WTC11 (cell line): Measurements from ENCODE around the gene PCID2.

Experiments used
- CREM ChIP-seq: sonication (generic); formaldehyde crosslinking; IDR thresholded peaks from 2 replicates; pipeline ENCODE4 v1.8.1; 2022; ENCODE audit warnings: mild to moderate bottlenecking, missing genetic modification reagents, moderate library complexity
- ELF4 ChIP-seq: sonication (generic); formaldehyde crosslinking; IDR thresholded peaks from 2 replicates; pipeline ENCODE4 v1.8.1; 2022; ENCODE audit warnings: low read depth, mild to moderate bottlenecking, moderate library complexity, missing genetic modification reagents
- FOXJ3 ChIP-seq: sonication (generic); formaldehyde crosslinking; IDR thresholded peaks from 2 replicates; pipeline ENCODE4 v1.9.0; 2021; ENCODE audit warnings: missing genetic modification reagents, mild to moderate bottlenecking, borderline replicate concordance
- GABPB1 ChIP-seq: sonication (generic); formaldehyde crosslinking; IDR thresholded peaks from 2 replicates; pipeline ENCODE4 v1.8.1; 2023; ENCODE audit warnings: mild to moderate bottlenecking, missing genetic modification reagents
- MXD4 ChIP-seq: fragments of 250-450 bp; sonication (Bioruptor Pico); IDR thresholded peaks from 2 replicates; pipeline ENCODE4 v1.8.0; 2021; ENCODE audit warnings: mild to moderate bottlenecking, moderate library complexity, borderline replicate concordance
- SMAD4 ChIP-seq: sonication (generic); formaldehyde crosslinking; IDR thresholded peaks from 2 replicates; pipeline ENCODE4 v1.8.0; 2022; ENCODE audit warnings: mild to moderate bottlenecking, missing genetic modification reagents
- ZNF138 ChIP-seq: sonication (generic); formaldehyde crosslinking; conservative IDR thresholded peaks from 2 replicates; pipeline ENCODE4 v1.8.1; 2022; ENCODE audit warnings: mild to moderate bottlenecking, moderate library complexity, missing genetic modification reagents
- ZNF416 ChIP-seq: fragments of 250-450 bp; sonication (Bioruptor Pico); IDR thresholded peaks from 2 replicates; pipeline ENCODE4 v1.9.0; 2021; ENCODE audit warnings: mild to moderate bottlenecking, inconsistent platforms
- TF ChIP-seq, protein P1 (sequence below): fragments of 200-600 bp; IDR thresholded peaks from 2 replicates; pipeline ENCODE4 v1.8.0; 2022; ENCODE audit warnings: antibody characterized with exemption
- TF ChIP-seq, protein P2 (sequence below): sonication (generic); formaldehyde crosslinking; IDR thresholded peaks from 2 replicates; pipeline ENCODE4 v1.8.1; 2023; ENCODE audit warnings: mild to moderate bottlenecking, missing genetic modification reagents, borderline replicate concordance
- TF ChIP-seq, protein P3 (sequence below): fragments of 250-450 bp; sonication (Bioruptor Pico); IDR thresholded peaks from 2 replicates; pipeline ENCODE4 v2.1.2; 2022; ENCODE audit warnings: mild to moderate bottlenecking, moderate library complexity
- TF ChIP-seq, protein P4 (sequence below): sonication (generic); formaldehyde crosslinking; IDR thresholded peaks from 2 replicates; pipeline ENCODE4 v1.8.1; 2023; ENCODE audit warnings: mild to moderate bottlenecking, missing genetic modification reagents
- TF ChIP-seq, protein P5 (sequence below): sonication (generic); formaldehyde crosslinking; conservative IDR thresholded peaks from 2 replicates; pipeline ENCODE4 v1.8.1; 2023; ENCODE audit warnings: mild to moderate bottlenecking, low read depth, missing genetic modification reagents, moderate library complexity
- TF ChIP-seq, protein P6 (sequence below): sonication (generic); formaldehyde crosslinking; IDR thresholded peaks from 2 replicates; pipeline ENCODE4 v1.8.1; 2022; ENCODE audit warnings: low read depth, mild to moderate bottlenecking, moderate library complexity, missing genetic modification reagents, borderline replicate concordance

DNA sequence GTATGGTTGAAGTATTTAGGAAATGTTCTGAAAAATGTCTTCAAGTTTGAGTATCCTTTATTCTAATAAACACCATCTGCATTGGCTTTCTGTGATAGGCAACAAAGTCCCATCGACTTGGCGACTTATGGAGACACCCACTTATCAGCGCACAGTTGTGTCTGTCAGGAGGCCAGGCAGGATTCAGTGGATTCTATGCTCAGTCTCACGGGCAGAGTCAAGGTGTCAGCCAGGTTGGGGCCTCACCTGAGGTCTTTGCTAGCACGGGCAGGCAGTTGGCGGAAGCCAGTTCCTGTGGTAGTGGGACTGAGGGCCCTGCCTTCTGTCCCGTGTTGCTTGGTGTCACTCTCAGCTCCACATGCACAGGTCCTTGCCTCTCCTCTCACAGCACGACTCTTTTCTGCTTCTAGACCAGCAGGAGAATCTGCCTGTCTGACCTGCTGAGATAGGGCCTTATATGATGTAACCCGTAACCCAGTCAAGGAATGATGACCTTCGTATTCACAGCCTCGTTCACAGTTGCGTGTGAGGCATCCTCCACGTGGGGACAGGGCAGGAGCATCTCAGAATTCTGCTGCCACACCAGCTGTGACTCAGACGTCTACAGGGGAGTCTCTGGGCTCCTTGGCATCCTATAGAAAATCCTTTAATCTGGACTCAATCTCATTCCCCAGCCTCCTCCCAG is 10.9 kb upstream of the PCID2 start:
- TF ChIP-seq, protein P1, sequence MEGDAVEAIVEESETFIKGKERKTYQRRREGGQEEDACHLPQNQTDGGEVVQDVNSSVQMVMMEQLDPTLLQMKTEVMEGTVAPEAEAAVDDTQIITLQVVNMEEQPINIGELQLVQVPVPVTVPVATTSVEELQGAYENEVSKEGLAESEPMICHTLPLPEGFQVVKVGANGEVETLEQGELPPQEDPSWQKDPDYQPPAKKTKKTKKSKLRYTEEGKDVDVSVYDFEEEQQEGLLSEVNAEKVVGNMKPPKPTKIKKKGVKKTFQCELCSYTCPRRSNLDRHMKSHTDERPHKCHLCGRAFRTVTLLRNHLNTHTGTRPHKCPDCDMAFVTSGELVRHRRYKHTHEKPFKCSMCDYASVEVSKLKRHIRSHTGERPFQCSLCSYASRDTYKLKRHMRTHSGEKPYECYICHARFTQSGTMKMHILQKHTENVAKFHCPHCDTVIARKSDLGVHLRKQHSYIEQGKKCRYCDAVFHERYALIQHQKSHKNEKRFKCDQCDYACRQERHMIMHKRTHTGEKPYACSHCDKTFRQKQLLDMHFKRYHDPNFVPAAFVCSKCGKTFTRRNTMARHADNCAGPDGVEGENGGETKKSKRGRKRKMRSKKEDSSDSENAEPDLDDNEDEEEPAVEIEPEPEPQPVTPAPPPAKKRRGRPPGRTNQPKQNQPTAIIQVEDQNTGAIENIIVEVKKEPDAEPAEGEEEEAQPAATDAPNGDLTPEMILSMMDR, result no peak
- TF ChIP-seq SMAD4 (CRISPR knock-in tag), result no peak
- TF ChIP-seq GABPB1 (CRISPR knock-in tag), result no peak
- TF ChIP-seq MXD4 (CRISPR knock-in tag), result no peak
- TF ChIP-seq ZNF138 (CRISPR knock-in tag), result no peak
- TF ChIP-seq, protein P2, sequence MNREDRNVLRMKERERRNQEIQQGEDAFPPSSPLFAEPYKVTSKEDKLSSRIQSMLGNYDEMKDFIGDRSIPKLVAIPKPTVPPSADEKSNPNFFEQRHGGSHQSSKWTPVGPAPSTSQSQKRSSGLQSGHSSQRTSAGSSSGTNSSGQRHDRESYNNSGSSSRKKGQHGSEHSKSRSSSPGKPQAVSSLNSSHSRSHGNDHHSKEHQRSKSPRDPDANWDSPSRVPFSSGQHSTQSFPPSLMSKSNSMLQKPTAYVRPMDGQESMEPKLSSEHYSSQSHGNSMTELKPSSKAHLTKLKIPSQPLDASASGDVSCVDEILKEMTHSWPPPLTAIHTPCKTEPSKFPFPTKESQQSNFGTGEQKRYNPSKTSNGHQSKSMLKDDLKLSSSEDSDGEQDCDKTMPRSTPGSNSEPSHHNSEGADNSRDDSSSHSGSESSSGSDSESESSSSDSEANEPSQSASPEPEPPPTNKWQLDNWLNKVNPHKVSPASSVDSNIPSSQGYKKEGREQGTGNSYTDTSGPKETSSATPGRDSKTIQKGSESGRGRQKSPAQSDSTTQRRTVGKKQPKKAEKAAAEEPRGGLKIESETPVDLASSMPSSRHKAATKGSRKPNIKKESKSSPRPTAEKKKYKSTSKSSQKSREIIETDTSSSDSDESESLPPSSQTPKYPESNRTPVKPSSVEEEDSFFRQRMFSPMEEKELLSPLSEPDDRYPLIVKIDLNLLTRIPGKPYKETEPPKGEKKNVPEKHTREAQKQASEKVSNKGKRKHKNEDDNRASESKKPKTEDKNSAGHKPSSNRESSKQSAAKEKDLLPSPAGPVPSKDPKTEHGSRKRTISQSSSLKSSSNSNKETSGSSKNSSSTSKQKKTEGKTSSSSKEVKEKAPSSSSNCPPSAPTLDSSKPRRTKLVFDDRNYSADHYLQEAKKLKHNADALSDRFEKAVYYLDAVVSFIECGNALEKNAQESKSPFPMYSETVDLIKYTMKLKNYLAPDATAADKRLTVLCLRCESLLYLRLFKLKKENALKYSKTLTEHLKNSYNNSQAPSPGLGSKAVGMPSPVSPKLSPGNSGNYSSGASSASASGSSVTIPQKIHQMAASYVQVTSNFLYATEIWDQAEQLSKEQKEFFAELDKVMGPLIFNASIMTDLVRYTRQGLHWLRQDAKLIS, result no peak
- TF ChIP-seq, protein P3, sequence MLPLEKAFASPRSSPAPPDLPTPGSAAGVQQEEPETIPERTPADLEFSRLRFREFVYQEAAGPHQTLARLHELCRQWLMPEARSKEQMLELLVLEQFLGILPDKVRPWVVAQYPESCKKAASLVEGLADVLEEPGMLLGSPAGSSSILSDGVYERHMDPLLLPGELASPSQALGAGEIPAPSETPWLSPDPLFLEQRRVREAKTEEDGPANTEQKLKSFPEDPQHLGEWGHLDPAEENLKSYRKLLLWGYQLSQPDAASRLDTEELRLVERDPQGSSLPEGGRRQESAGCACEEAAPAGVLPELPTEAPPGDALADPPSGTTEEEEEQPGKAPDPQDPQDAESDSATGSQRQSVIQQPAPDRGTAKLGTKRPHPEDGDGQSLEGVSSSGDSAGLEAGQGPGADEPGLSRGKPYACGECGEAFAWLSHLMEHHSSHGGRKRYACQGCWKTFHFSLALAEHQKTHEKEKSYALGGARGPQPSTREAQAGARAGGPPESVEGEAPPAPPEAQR (CRISPR knock-in tag), result no peak
- TF ChIP-seq, protein P4, sequence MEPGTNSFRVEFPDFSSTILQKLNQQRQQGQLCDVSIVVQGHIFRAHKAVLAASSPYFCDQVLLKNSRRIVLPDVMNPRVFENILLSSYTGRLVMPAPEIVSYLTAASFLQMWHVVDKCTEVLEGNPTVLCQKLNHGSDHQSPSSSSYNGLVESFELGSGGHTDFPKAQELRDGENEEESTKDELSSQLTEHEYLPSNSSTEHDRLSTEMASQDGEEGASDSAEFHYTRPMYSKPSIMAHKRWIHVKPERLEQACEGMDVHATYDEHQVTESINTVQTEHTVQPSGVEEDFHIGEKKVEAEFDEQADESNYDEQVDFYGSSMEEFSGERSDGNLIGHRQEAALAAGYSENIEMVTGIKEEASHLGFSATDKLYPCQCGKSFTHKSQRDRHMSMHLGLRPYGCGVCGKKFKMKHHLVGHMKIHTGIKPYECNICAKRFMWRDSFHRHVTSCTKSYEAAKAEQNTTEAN (CRISPR knock-in tag), result no peak
- TF ChIP-seq FOXJ3 (CRISPR knock-in tag), result no peak
- TF ChIP-seq, protein P5, sequence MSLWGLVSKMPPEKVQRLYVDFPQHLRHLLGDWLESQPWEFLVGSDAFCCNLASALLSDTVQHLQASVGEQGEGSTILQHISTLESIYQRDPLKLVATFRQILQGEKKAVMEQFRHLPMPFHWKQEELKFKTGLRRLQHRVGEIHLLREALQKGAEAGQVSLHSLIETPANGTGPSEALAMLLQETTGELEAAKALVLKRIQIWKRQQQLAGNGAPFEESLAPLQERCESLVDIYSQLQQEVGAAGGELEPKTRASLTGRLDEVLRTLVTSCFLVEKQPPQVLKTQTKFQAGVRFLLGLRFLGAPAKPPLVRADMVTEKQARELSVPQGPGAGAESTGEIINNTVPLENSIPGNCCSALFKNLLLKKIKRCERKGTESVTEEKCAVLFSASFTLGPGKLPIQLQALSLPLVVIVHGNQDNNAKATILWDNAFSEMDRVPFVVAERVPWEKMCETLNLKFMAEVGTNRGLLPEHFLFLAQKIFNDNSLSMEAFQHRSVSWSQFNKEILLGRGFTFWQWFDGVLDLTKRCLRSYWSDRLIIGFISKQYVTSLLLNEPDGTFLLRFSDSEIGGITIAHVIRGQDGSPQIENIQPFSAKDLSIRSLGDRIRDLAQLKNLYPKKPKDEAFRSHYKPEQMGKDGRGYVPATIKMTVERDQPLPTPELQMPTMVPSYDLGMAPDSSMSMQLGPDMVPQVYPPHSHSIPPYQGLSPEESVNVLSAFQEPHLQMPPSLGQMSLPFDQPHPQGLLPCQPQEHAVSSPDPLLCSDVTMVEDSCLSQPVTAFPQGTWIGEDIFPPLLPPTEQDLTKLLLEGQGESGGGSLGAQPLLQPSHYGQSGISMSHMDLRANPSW, result no peak
- TF ChIP-seq, protein P6, sequence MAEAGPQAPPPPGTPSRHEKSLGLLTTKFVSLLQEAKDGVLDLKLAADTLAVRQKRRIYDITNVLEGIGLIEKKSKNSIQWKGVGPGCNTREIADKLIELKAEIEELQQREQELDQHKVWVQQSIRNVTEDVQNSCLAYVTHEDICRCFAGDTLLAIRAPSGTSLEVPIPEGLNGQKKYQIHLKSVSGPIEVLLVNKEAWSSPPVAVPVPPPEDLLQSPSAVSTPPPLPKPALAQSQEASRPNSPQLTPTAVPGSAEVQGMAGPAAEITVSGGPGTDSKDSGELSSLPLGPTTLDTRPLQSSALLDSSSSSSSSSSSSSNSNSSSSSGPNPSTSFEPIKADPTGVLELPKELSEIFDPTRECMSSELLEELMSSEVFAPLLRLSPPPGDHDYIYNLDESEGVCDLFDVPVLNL, result no peak
- no peak for TF ChIP-seq ELF4
- TF ChIP-seq ZNF416, result no peak
- no peak for TF ChIP-seq CREM (CRISPR knock-in tag)
